ENCODE results near the gene TMEM39A.

DNA sequence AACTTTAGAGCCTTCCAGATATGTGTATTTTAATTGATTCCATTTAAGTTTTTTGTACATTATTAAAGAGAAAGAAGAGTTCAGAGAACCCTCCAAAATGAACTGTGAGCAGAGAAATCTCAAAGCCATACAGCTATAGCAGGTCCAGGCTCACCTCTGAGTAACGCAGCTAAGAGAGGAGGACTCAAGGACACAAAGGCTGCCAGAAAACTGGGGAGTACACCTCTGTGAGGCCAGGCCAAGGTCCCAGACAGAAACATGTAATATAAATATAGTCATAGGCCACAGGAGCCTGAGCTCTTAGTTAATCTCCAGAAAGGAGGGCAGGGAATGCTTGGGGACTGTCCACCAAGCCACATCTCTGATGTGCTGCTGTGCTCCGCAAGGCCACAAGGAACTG, 66.5 kb downstream of the TMEM39A start:
- no peak for TF ChIP-seq POLR2A (IDR thresholded peaks at IDR 0.05)
- no peak for TF ChIP-seq EP300 (IDR thresholded peaks at IDR 0.05)
